ENCODE data around the gene BCAT1.

DNA sequence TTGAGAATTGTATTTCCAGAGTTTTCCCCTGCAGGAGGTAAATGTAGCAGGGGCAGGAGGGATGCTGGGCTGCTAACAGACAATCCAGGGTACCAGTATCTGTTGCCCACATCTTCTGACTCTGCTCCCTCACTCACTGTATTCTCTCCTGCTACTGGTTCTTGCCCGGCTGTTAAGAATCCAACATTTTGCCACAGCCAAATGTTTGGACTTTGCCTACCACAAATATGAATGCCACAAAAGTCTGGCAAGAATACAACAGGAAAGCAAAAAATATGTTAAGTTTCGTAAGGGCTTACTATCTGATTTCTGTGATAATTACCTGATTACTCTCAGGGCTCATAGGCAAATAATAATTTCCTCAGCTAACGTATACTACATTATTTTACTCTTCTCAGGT is 160.0 kb downstream of the BCAT1 start:
- TF ChIP-seq, protein P1, sequence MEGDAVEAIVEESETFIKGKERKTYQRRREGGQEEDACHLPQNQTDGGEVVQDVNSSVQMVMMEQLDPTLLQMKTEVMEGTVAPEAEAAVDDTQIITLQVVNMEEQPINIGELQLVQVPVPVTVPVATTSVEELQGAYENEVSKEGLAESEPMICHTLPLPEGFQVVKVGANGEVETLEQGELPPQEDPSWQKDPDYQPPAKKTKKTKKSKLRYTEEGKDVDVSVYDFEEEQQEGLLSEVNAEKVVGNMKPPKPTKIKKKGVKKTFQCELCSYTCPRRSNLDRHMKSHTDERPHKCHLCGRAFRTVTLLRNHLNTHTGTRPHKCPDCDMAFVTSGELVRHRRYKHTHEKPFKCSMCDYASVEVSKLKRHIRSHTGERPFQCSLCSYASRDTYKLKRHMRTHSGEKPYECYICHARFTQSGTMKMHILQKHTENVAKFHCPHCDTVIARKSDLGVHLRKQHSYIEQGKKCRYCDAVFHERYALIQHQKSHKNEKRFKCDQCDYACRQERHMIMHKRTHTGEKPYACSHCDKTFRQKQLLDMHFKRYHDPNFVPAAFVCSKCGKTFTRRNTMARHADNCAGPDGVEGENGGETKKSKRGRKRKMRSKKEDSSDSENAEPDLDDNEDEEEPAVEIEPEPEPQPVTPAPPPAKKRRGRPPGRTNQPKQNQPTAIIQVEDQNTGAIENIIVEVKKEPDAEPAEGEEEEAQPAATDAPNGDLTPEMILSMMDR (IDR thresholded peaks at IDR 0.05; ENCODE audit: insufficient read depth, low read length, poor library complexity, severe bottlenecking), result no peak
- TF ChIP-seq EZH2phosphoT487 (conservative IDR thresholded peaks at IDR 0.05; ENCODE audit: low read length), result no peak

Measured in SU-DHL-6 (cell line).